ENCODE data around the gene SETD3.

SETD3 gene

GRCh38 chr14:99466758-99467157, 13.9 kb downstream of the SETD3 start:
- H3K4me3 ChIP-seq (ENCODE audit: low read length): no peak overlapping the region
- no peak for TF ChIP-seq ZNF274 (IDR thresholded peaks at IDR 0.05; ENCODE audit: low read depth, low read length)

DNA sequence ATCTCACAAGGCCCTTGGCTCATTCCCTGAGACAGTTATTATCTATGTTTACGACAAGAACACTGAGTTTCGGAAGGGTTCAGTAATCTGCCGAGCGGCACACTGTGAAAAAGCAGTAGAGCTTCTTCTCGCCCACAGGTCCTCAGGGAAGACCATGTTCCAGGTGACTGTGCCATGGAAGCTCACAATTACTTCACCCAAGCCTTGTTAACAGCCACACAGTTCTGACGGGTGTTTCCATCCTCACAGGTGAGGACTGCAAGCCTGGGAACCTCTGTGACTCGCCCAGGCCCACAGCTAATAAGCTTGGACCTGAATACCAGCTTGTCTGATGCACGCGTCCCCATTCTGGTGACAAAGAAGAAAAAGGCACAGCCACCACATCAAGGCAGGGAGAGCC, 15.4 kb downstream of the SETD3 start:
- no peak for TF ChIP-seq ZNF274 (IDR thresholded peaks at IDR 0.05; ENCODE audit: low read depth, low read length)
- H3K4me3 ChIP-seq (ENCODE audit: low read length): no peak overlapping the region

DNA sequence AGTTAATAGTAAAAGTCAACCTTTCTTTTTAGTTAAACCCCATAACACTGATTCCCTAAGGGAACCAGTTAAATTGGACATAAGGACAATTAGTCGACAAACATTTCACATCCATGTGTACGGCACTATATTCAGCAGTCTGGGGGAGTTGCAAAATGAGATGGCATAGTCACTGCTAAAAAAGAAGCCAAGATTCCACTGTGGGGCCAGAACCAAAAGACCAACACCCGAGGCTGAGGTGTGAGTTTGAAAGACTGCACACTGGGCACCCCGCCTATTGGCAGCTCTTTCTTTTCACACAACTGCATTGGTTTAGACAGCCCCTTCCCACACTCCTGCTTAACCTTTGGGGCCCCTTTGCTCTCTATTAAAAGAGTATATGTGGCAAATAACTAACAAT, 16.7 kb downstream of the SETD3 start:
- no peak for TF ChIP-seq ZNF274 (IDR thresholded peaks at IDR 0.05; ENCODE audit: low read depth, low read length)
- H3K4me3 ChIP-seq (ENCODE audit: low read length): no peak overlapping the region

DNA sequence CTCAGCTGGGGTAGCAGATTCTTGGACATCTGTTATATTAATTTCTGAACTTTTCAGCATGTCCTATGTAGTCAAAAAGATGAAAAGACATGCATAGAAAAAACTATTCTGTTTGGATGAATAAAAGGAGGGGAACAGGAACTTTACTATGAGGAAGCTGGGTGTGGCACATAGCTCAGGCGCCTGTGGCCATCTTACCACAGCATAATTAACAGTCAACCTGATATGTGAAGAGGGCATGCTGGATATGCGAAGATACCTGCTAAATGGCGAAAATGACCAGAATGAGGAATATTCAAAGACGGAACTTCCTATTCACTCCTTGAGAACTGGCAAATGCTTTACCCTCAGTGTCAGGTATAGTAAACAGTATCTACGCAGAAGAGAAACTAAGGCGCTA, 18.4 kb downstream of the SETD3 start:
- H3K4me3 ChIP-seq (ENCODE audit: low read length): no peak overlapping the region
- no peak for TF ChIP-seq ZNF274 (IDR thresholded peaks at IDR 0.05; ENCODE audit: low read depth, low read length)

GRCh38 chr14:99461411-99462085, 19.1 kb downstream of the SETD3 start:
- no peak overlapping the region for H3K4me3 ChIP-seq (ENCODE audit: low read length)
- TF ChIP-seq ZNF274 (IDR thresholded peaks at IDR 0.05; ENCODE audit: low read depth, low read length): no peak

DNA sequence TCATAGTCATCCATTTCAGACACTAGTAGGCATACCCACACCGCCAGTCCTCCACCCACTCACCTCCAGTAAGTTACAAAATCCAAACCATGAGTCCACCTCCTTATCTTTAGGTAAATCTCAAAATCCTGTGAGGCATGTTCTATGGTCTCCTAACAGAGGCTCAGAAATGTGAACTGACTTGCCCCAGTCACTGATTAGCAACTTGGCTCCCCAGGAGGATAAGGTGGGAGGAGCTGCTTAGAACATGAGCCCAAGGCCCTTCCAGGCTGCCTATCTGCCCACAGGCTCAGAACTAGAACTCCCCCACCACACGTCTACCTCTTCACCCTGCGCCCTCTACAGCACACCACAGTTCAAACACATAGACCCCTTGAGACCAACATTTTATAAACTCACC, 19.9 kb downstream of the SETD3 start:
- no peak overlapping the region for H3K4me3 ChIP-seq (ENCODE audit: low read length)
- TF ChIP-seq ZNF274 (IDR thresholded peaks at IDR 0.05; ENCODE audit: low read depth, low read length): no peak

DNA sequence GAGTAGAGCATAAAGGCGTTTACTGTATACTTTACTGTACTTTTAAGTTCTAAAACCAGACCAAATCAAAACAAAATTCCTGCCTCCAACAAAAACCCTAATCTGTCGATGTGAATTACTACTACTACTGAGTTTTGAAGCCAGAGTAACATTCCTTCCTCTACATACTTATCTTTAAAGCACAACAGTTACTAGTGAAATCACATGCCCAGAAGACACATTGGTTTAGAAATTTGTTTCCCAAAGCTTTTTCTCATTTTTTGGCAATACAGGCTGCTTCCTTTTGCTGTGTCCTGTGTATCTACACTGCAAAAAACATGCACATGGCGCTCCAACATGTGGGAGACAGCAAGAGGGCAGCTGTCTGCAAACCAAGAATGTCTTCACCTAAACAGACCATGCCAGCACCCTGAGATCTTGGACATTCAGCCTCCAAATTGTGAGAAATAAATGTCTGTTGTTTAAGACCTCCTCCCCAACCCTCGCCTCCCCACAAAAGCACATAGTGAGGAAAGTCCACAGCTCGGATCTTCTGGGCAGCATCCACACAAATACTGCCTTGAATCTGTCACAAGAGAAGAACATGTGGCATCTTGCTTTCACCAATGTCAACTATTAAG, 21.1 kb downstream of the SETD3 start:
- no peak for TF ChIP-seq ZNF274 (IDR thresholded peaks at IDR 0.05; ENCODE audit: low read depth, low read length)
- H3K4me3 ChIP-seq (ENCODE audit: low read length): no peak overlapping the region

DNA sequence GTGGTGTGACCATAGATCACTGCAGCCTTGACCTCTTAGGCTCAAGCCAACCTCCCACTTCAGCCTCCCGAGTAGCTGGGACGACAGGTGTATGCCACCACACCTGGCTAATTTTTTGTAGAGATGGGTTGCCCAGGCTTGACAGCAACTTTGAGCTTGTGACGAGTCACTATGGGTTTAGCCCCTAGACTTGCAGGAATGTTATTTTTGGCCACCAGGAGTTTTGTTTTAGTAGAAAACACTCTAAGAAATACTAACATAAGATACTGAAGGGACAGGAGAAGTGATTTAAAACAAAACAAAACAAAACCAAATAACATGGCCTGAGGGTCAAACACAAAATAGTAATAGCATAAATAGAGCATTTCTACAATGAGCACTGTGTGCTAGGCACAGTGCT, 26.4 kb downstream of the SETD3 start:
- no peak for TF ChIP-seq ZNF274 (IDR thresholded peaks at IDR 0.05; ENCODE audit: low read depth, low read length)
- H3K4me3 ChIP-seq (ENCODE audit: low read length): no peak overlapping the region

DNA sequence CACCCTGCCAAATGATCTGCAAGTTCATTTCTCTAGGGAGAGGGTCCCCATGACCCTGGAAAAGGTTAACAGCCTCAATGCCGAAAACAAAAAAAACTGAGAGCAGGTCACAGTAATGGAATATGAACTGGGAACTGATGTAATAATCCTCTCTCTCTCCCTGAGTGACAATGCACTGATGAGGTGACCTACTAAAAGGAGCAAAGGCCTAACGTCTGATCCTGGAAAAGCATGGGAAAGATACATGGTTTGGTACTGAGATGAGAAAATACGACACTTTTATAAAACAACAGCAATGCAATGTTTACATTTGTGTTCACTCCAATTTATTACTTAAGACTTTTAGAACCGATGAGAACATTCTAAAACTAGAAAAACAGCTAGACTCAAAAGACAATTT, 27.7 kb downstream of the SETD3 start:
- no peak overlapping the region for H3K4me3 ChIP-seq (ENCODE audit: low read length)
- TF ChIP-seq ZNF274 (IDR thresholded peaks at IDR 0.05; ENCODE audit: low read depth, low read length): no peak

DNA sequence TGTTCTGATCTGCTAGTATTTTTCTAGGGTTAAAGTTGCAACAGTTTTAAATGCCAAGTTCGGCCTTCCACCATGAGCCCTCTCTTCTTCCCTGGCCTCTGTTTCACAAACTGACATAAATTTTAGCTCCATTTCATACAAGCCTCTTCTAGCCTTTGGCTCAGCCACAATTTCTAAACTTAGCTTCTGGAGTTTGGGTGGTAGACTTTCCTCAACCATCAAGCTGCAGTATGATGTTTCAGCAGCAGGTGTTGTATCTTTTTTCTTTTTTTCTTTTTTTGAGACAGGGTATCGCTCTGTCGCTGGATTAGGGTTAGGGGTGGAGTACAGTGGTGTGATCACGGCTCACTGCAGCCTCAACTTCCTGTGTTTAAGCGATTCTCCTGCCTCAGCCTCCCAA, 29.4 kb downstream of the SETD3 start:
- no peak for TF ChIP-seq ZNF274 (IDR thresholded peaks at IDR 0.05; ENCODE audit: low read depth, low read length)
- H3K4me3 ChIP-seq (ENCODE audit: low read length): no peak overlapping the region

- no peak overlapping the region for H3K4me3 ChIP-seq (ENCODE audit: low read length)
- TF ChIP-seq ZNF274 (IDR thresholded peaks at IDR 0.05; ENCODE audit: low read depth, low read length): no peak
These were observed 30.4 kb downstream of the SETD3 start for GRCh38 chr14:99450266-99450665.

DNA sequence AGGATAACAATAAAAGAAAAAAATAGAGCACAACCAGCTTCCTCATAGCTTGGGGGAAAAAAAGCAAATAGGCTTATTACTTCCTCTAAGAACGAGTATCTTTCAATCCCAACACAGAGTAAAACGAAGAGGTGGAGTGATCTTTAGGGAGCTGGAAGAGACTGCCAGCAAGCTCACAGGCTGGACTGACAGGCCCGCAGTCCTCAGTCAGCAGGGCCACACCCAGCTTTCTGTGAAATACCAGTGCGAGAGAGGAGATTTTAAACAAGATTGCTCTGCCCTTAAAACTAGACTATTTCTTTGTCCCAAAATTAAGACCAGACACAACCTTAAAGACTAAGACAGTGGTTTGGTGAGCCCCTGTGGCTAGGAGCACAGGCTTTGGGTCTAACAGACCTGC, 32.9 kb downstream of the SETD3 start:
- no peak for TF ChIP-seq ZNF274 (IDR thresholded peaks at IDR 0.05; ENCODE audit: low read depth, low read length)
- no peak overlapping the region for H3K4me3 ChIP-seq (ENCODE audit: low read length)

DNA sequence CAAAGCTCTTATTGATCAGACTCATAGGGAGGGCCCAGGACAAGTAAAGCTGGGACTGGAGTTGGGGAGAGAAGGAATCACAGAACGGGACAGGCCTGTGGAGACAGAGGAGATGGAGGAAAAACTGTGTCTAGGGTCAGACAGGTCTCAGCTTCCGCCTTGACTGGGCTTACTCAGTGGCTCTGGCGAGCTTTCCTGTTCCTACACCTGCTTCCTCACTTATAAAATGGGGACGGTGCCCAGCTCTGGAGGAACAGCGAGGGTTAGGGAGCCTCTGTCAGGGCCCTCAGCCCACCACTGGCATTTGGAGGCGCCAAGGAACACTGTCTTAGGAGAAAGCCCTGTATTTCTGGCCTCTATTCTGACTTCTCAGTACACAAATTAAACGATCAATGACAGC, 34.7 kb downstream of the SETD3 start:
- TF ChIP-seq ZNF274 (IDR thresholded peaks at IDR 0.05; ENCODE audit: low read depth, low read length): no peak
- H3K4me3 ChIP-seq (ENCODE audit: low read length): no peak overlapping the region

- no peak overlapping the region for H3K4me3 ChIP-seq (ENCODE audit: low read length)
- TF ChIP-seq ZNF274 (IDR thresholded peaks at IDR 0.05; ENCODE audit: low read depth, low read length): no peak
These were observed 38.7 kb downstream of the SETD3 start for GRCh38 chr14:99441918-99442317.

DNA sequence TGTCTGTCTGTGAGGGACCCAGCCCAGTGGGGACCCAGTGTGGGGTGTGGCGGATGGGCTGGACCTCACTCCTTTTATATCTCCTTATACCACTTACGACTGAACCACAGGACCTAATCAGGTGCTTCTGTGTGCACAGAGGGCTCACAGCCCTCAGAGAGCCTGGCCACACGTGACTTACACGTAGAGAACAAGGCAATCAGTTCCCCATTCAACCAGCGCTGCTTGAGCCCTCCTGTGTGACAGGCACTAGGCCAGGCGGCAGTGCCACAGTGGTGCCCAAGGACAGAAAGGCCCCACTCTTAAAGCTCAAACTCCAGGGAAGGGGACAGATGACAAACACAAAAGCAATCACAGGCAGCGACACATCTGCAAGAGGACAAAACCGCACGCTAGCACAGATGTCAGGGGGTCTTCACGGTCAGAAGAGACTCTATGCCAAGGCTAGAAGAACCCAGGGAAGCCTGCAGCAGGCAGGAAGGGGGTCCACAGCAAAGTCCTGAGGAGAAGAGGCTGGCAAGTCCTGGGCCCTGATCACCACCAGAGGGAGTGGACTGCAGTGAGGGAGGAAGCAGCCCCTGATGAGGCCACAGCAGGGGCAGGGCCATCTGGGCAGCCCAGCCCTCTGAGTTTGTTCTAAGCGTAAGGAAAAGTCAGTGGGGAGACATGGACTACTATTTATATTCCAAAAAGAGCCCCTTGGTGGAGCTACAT, 39.3 kb downstream of the SETD3 start:
- no peak overlapping the region for H3K4me3 ChIP-seq (ENCODE audit: low read length)
- TF ChIP-seq ZNF274 (IDR thresholded peaks at IDR 0.05; ENCODE audit: low read depth, low read length): no peak

Data from GM08714 (cell line).